HG03095 (cell line): ENCODE data around the gene RFX8.

Experiments used
- ATAC-seq: cut with Tn5 transposase; IDR thresholded peaks from one replicate; pipeline ENCODE4 v1.9.1; 2021; ENCODE audit warnings: moderate library complexity; ENCODE audit not compliant: unreplicated experiment

The RFX8 gene

GRCh38 chr2:101386599-101387150 lies 88.2 kb downstream of the RFX8 start:
- ATAC-seq = no peak

DNA sequence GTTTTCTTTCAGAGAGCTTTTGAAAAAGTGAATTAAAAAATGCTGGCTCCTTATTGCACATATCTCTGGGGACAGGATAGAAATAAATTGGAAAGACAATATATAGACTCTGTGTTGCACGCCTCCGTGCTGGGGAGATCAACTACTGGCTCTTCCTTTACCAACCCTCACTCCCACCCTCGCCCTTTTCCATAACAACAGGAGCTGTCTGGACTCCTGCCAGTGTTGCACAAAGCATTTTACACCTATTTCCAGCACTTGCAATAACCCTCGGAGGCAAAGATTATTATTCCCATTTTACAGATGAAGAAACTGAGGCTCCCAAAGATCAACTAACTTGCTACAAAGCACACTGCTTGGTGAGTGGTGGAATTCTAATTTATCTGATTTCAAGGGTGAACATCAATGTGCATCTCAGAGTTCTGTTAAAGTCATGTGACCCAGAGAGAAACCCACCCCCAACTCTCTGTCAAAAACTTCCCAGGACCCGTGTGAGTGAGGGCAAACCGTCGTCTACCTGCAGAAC lies 91.8 kb downstream of the RFX8 start:
- no peak for ATAC-seq

DNA sequence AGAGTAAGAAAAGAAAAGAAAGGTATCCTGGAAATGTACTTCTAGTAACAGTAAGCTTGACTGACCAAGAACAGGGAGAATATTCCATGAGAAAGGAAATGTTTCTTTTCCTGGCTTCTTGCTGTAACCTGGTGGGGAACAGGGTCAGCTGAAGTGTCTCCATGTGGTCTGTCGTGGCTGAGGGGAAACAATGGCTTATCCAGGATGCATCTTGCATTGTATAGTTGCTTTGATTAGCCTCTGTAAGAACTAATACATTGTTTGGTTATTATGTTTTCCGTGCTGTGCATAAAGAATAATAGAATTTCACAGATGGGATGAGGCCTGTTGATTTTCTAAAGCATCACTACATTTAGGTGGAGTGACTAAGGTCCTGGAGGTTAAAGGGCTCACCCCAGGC lies 92.5 kb downstream of the RFX8 start:
- ATAC-seq = no peak

GRCh38 chr2:101380376-101380775 lies 94.5 kb downstream of the RFX8 start:
- ATAC-seq = no peak

GRCh38 chr2:101379091-101379490 lies 95.8 kb downstream of the RFX8 start:
- ATAC-seq = no peak

GRCh38 chr2:101375653-101376052 lies 99.3 kb downstream of the RFX8 start:
- ATAC-seq = no peak

GRCh38 chr2:101374821-101375561 lies 99.9 kb downstream of the RFX8 start:
- no peak for ATAC-seq

DNA sequence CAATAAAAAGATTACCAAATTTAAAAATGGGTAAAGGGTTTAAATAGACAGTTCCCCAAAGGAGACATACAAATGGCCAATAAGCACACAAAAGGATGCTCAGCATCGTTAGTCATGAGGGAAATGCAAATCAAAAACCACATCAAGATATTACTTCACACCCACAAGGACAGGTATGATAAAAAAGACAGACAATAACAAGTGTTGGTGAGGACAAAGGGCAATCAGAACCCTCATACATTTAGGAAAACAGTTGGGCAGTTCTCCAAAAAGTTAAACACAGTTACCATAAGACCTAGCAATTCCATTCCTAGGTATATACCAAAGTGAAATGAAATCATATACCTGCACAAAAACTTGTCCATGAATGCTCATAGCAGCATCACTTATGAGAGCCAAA lies 102.1 kb downstream of the RFX8 start:
- ATAC-seq = no peak

DNA sequence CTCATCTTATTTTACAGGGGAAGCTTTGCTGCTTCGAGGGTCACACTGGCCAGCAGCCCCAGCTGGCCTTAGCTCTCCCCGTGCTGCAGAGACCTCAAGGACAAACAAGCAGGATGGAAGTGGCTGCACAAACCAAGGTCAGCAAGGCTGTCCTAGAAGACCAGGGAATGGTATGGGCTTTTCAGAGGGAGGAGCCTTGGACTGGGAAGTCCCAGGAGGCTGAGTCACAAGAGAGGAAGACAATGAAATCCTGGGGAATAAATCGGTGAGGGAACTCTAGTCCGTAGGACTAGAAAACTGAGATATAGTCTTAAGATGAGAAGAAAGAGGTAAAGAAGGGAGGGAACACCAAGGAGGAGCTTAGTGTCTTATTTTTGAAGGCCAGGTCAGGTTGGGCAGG lies 103.3 kb downstream of the RFX8 start:
- no peak for ATAC-seq

- no peak for ATAC-seq
These were observed 105.8 kb downstream of the RFX8 start for GRCh38 chr2:101369100-101369499.

DNA sequence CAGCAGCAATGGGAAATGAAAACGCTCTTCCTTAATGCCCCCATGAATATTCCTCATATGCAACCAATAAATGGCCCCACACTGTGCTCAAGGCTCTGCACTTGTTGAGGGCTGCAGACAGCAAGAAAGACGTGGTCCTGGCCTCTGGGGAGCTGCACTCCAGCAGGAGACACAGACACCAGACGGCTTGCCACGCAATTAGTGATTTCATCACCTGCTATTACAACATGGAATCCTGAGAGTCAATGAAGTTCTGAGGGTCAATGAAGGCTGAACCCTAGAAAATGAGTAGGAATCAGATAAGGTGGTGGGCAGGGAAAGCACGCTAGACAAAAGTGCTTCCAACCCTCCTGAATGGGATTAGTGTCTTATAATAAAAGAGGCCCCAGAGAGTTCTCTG lies 106.5 kb downstream of the RFX8 start:
- no peak for ATAC-seq

GRCh38 chr2:101367508-101367907 lies 107.4 kb downstream of the RFX8 start:
- no peak for ATAC-seq

DNA sequence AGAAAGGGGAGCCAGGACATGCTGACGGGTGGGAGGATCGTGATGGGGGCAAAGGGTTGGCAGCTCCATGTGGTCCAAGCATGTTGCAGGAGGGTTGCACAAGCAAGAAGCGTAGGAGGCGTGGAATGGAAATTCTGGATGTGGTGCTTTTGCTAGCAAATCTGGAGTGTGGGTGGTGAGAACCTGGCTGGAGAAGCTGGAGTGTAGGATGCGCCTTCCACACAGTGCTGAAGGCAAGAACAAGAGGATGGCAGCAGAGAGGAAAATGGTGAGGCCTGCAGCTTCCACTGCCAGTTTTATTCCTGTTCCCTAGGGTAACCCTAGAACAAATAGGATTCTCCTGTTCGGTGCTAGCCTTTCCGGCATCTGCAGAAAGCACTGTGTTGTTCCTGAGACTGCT lies 110.0 kb downstream of the RFX8 start:
- ATAC-seq = no peak

DNA sequence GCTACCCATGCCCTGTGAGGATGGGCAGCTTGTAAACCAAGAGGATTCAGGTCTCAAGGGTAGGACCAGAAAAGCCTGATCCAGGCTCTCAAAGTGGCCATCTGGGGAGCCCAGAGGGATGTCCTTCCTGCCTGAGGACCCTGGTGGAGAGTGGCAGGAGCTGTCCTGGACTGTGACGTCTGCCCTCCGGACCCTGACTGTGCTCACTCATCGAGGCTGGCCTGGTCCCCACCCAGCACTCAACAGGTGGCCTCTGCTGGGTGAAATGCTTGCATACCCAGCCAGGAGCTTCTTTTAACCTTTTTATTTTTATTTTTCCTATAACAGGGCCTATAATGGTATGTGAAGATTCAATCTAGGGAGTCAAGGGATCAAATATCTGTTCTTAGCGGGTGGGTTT lies 112.1 kb downstream of the RFX8 start:
- ATAC-seq = no peak

- no peak for ATAC-seq
These were observed 112.6 kb downstream of the RFX8 start for GRCh38 chr2:101362316-101362715.

DNA sequence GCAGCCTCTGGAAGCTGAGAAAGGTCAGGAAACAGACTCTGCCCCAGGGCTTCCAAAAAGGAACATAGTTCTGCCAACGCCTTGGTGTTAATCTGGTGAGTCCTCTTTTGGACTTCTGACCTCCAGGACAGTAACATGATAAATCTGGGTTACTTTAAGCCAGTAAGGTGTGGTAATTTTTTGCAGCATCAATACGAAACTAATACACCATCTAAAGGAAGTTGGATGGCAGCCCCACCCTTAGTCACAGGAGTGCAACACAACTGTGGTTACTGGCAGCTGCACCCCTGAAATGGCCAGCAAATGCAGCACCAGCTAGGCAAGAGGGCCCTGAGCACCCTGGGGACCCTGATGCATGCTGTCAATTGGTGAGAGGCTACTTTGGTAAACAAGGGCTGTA lies 113.4 kb downstream of the RFX8 start:
- ATAC-seq = no peak

GRCh38 chr2:101361121-101361520 lies 113.8 kb downstream of the RFX8 start:
- ATAC-seq = no peak

- ATAC-seq = no peak
These were observed 114.7 kb downstream of the RFX8 start for GRCh38 chr2:101360232-101360631.

DNA sequence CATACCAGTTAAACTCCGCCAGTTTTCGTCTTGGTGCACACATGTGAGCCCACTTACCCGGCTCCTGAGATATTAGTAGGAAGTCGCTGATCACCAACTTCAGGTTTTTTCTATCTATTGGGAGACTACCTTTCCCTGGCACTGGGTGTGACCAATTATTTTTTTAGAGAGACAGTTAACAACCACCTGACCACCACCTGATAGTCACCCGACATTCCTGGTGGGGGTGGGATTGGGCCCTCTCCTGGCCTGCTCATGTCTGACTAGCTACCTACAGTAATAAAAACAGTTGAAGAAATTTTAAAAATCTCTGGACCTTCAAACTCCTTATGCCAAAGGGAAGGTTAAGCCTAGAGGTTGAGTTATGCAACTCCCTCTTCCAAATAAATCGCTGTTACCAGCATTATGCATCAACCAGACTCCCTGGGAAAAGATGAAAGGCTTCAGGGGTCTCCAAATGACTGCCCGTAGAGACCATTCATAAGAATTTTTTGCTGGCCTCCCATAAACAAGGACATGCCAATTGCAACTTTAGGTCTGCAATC lies 115.4 kb downstream of the RFX8 start:
- ATAC-seq = no peak

DNA sequence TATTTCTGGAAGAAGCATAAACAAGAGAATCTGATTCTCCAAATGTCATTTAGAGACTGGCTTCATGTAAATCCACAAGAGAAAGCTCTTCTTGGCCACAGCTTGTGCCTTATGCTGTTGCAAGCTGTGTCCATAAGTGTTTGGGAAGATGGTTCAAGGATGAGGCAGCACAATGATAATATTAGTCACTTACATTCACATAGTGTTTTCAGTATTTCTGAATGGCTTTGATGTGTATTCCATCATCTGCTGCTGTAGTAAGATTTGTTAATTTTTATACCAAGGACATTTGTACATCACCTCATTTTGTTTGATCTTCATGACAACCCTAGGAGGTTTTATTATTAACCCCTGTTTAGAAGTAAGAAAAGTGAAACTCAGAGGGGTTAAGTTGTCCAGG lies 117.5 kb downstream of the RFX8 start:
- no peak for ATAC-seq

- no peak for ATAC-seq
These were observed 118.4 kb downstream of the RFX8 start for GRCh38 chr2:101356521-101356920.

DNA sequence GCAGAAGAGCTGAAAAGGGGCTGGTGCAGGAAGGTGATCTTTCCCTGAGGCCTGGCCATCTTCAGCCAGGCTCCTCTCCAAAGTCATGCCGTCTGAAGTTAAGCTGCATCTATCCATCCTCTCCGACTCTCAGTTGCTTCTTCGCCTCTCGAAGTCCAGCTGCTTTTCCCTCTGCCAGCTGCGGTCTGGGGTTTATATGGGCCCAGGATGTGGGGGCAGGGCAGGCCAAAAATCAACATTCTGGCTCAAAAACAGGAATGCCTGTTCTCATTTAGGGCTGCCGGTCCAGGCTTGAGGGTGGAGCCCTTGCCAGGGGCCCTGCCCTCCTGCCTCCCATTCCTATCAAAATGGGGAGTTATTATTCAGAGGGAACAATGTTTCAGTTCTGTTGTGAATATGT lies 118.9 kb downstream of the RFX8 start:
- no peak for ATAC-seq
